Upper lobe of left lung (tissue), 4 donors: ENCODE data around the gene SLC2A10.

Experiments
- EP300 ChIP-seq, 4 donors: sonication (generic); formaldehyde crosslinking; IDR thresholded peaks; one replicate each; pipeline ENCODE4 v1.5.1; 2017; ENCODE audit warnings: antibody characterized with exemption in 4 of 4, control low read depth in 2 of 4
- POLR2A ChIP-seq, 4 donors: fragments of 450-650 bp; IDR thresholded peaks; one replicate each; pipeline ENCODE4 v1.5.1; 2016 to 2017; ENCODE audit warnings: antibody characterized with exemption in 4 of 4, mild to moderate bottlenecking in 2 of 4

- TF ChIP-seq POLR2A (IDR thresholded peaks at IDR 0.05) (peak in 1 of 4 donors; percentile 36), EP300 (IDR thresholded peaks at IDR 0.05) (no peak)
Observed at GRCh38 chr20:46709459-46710152, at the start of gene SLC2A10.
